GM12873 (cell line): ENCODE measurements around the gene ADH6.

Experiments used
- TF ChIP-seq, protein P1 (sequence below): IDR thresholded peaks from 2 replicates; pipeline ENCODE4 v1.5.1; 2012; ENCODE audit warnings: low read depth, mild to moderate bottlenecking, moderate library complexity, low read length, control low read depth; ENCODE audit not compliant: insufficient read depth; ENCODE audit errors: missing control alignments

The ADH6 gene

DNA sequence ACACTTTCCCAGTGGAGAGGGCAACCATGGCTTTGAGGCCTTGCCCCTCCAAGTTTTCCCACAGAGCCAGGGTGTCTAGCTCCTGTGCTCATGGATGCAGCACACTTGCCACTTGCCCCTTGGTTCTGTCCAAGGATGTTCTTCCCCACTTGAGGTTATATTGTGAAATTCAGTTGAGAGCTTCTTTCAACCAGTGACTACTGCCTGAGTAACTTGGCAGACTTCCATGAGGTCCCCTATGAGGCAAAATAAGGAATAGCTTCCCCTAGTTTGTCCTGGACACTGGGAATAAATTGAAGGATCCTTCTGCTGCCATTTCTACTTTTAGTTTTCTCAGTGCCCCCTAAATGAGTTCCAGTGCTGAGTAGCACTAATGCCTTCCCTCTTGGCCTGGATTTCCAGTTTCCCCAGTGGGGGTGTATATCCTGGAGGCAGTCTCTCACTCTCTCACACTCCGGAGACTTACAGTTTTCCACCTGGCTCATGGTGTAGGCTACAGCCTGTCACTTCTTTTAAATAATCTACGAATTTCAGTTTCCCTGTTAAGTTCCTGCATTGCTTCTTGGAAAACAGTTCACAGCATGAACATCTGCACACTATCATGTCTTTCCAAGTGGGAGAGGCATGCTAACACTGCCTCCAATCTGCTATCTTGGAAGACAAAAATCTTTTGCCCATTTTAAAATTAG lies 38.5 kb downstream of the ADH6 start:
- TF ChIP-seq, protein P1, sequence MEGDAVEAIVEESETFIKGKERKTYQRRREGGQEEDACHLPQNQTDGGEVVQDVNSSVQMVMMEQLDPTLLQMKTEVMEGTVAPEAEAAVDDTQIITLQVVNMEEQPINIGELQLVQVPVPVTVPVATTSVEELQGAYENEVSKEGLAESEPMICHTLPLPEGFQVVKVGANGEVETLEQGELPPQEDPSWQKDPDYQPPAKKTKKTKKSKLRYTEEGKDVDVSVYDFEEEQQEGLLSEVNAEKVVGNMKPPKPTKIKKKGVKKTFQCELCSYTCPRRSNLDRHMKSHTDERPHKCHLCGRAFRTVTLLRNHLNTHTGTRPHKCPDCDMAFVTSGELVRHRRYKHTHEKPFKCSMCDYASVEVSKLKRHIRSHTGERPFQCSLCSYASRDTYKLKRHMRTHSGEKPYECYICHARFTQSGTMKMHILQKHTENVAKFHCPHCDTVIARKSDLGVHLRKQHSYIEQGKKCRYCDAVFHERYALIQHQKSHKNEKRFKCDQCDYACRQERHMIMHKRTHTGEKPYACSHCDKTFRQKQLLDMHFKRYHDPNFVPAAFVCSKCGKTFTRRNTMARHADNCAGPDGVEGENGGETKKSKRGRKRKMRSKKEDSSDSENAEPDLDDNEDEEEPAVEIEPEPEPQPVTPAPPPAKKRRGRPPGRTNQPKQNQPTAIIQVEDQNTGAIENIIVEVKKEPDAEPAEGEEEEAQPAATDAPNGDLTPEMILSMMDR: no peak

DNA sequence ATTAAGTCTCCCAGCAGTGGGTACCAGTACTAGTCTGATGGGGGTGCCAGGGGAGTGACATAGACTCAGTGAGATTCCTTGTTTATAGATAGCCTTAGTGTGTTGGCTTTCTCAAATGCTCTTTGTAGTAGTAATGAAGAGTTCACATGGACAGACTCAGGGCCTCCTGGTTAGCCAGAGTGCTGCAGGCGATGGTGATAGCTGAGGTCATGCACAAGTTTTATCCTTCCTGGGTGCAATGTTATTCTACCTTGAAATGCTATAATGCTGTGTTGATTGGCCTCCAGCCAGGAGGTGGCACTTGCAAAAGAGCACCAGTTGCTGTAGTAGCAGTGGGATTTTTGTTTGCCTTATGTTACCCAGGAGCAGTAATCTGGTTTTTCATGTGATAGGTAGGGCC lies 39.4 kb downstream of the ADH6 start:
- TF ChIP-seq, protein P1: no peak

DNA sequence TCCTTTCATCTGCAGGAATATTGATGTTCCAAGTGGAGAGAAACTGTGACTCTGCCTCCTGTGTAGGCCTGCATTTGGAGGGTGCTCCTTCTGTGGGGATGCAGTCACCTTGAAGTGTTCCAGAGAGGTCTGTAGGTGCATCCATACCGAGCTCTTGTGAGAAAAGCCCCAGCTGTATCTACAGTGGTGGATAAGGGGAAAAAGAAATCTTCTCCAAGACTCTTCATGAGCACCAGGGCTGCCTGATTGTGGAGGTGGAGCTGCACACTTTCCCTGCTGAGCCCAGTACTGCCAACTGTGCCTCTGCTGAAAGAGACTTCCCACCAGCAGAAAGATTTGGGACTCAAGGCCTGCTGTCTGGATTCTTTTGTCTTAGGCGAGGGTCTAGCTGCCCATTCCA lies 39.9 kb downstream of the ADH6 start:
- TF ChIP-seq, protein P1: no peak

DNA sequence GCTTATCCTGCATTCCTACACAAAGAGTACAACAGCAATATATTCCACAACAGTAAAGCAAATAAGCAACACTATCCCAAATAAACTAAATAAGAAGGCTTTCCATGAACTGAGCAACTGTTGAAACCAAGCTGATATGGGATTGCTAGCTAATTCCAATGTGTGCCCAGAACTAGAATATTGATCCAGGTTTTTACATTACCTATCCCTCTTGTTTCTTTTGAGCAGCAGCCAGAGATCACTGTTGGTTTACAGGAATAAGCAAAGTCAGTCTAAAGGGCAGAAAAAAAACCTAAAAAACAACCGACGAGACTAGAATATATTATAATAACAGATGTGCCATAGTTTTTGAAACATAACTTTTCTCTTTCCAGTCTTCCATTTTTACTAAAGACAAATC lies 52.5 kb downstream of the ADH6 start:
- TF ChIP-seq, protein P1: no peak

DNA sequence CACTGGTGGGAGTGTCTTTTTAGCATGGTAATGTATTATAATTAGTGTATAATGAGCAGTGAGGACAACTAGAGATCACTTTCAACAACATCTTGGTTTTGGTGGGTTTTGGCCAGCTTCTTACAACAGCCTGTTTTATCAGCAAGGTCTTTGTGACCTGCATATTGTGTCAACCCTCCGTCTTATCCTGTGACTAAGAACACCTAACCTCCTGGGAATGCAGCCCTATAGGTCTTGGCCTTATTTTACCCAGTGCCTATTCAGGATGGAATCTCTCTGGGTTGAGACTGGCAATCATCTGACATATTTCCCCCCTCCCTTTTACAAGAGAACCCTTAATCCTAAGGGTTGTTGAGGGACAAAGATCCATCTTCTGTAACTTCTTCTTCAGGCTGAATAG lies 53.1 kb downstream of the ADH6 start:
- TF ChIP-seq, protein P1: no peak

DNA sequence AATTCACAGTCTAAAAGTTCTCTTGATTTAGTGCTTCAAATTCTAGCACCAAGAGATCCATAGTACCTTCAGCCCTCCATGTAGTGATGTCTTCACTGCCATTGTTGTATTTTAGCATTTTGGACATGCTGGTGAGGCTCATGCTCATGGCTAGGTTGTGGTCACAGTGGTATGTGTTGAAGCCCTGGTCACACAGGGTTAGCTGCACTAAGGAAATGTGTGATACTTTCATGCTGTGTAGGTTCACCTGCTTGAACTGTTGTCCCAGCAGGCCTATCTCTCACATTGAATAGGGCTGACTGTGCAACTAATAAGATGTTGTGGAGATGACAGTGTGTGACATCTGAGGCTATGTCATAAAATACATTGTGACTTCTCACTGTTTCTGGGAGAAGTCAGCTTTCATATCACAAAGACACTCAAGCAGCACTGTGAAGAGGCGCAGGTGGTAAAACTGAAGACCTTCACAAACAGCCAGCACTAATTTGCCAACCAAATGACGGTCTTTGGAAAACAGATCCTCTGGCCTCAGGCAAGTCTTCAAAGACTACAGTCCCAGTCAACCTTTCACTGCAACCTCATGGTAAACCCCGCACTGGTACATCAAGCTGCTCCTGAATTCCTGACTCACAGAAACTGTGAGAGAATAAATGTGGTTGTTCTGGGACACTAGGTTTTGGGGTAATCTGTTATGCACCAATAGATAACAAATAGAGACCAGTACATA lies 57.5 kb downstream of the ADH6 start:
- TF ChIP-seq, protein P1: no peak

DNA sequence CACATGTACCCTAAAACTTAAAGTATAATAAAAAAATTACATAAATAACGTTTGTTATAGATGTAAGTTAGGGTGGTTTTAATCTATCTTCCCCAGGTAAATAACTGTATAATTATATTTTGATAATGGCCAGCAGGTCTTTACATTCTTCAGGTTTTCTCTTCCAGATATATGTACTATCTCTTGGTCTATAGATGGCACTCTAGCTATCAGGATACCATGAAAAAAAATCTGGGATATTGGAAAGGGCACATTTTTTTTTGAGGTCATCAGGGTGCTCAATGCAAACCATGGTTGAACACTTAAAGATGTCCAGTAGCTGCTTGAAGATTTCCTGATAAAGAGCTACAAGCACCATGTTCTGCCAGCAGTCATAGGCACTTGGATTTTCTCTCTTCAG lies 59.3 kb downstream of the ADH6 start:
- TF ChIP-seq, protein P1: no peak
